ENCODE data around the gene STIP1. TPM values are rescaled to one million over a fixed set of nuclear protein-coding genes. Genes with fewer than 3 reads are reported as not detected.

The STIP1 gene
- total RNA-seq, 1 experiment from 2014 or later, result 338 TPM

- no peak overlapping the region for H4K91ac ChIP-seq (ENCODE audit: insufficient read length, low read depth, low read length)
- H3K79me2 ChIP-seq (ENCODE audit: insufficient read depth, low read length), result no peaks in the 10 kb centered on the region; the same call in 1 of the 2 replicates
- Mint-ChIP-seq H3K4me3 (peak overlapping the region; percentile 85 to 98), H3K4me1 (peaks cover 34 to 44% of the 10 kb centered on the region in 2 experiments), H3K27me3 (ENCODE audit: low read depth) (no peaks in the 10 kb centered on the region), H3K36me3 (ENCODE audit: insufficient read depth in 1 of 3, low read depth in 3 of 3) (peaks cover 13 to 31% (median 25%) of the 10 kb centered on the region in 3 experiments; a peak in 6 of 7 replicates), H3K9me3 (no peaks in the 10 kb centered on the region), H3K27ac (peak overlapping the region in 2 of 3 experiments; percentile 88 to 95; a peak in 3 of 7 replicates)
- no peak overlapping the region for H2AK5ac ChIP-seq (ENCODE audit: insufficient read length, low read length)
- H3K4me2 ChIP-seq (ENCODE audit: insufficient read depth, insufficient read length, low read length), result peak overlapping the region; percentile 76
- H3K9me3 ChIP-seq (ENCODE audit: control insufficient read depth, low read depth, low read length), result no peaks in the 10 kb centered on the region
- H3K9ac ChIP-seq (ENCODE audit: extremely low read depth, insufficient read length, low read length), result peak overlapping the region; percentile 33
- whole genome bisulfite sequencing (ENCODE audit: extremely low coverage, insufficient read length, low lambda C conversion rate), result no CpG with 5 or more reads among the region's 23 CpGs
- no peaks in the 10 kb centered on the region for H3K27me3 ChIP-seq (ENCODE audit: insufficient read depth, low read length)
- no peak overlapping the region for H2BK15ac ChIP-seq (ENCODE audit: low read depth, low read length)
- no peak overlapping the region for H3K56ac ChIP-seq (ENCODE audit: insufficient read length, low read depth, low read length)
- H3T11ph ChIP-seq (ENCODE audit: low read length), result no peak overlapping the region
- H3K27ac ChIP-seq (ENCODE audit: insufficient read length, low read depth, low read length), result no peak overlapping the region
- H2BK120ac ChIP-seq (ENCODE audit: low read depth, low read length, poor library complexity, severe bottlenecking), result no peak overlapping the region
- H3K79me1 ChIP-seq (ENCODE audit: insufficient read depth, low read depth, low read length, poor library complexity, severe bottlenecking), result peaks cover 3% of the 10 kb centered on the region
- H4K8ac ChIP-seq (replicated peaks; ENCODE audit: insufficient read length, low read depth, low read length), result no peak overlapping the region
- no peak overlapping the region for H2AFZ ChIP-seq (ENCODE audit: low read length)
- no peak for DNase-seq
- H3K14ac ChIP-seq (ENCODE audit: insufficient read depth, low read length), result peak overlapping the region; percentile 24; the same call in 1 of the 2 replicates
- no peak overlapping the region for H3K4ac ChIP-seq (ENCODE audit: low read depth, low read length)
- peaks cover 9% of the 10 kb centered on the region; the same call in 1 of the 2 replicates for H3K4me1 ChIP-seq (ENCODE audit: insufficient read depth, low read length)
- H4K20me1 ChIP-seq (ENCODE audit: control insufficient read depth, insufficient read depth, insufficient read length), result no peaks in the 10 kb centered on the region
- no peak overlapping the region for H4K5ac ChIP-seq (ENCODE audit: insufficient read length, low read depth, low read length)
- TF ChIP-seq CTCF (conservative IDR thresholded peaks at IDR 0.05), result peak; percentile 36; the same call in 2 of the 3 replicates
- no peak overlapping the region for H3K23ac ChIP-seq (ENCODE audit: insufficient read length, low read depth, low read length)
- H3K18ac ChIP-seq (ENCODE audit: insufficient read length, low read depth, low read length), result no peak overlapping the region
- no peak overlapping the region for H2BK5ac ChIP-seq (ENCODE audit: insufficient read length, low read length)
- no peak overlapping the region for H2BK20ac ChIP-seq (ENCODE audit: low read depth, low read length, poor library complexity, severe bottlenecking)
- peaks cover 16% of the 10 kb centered on the region for H3K23me2 ChIP-seq (ENCODE audit: insufficient read length, low read depth, low read length, poor library complexity, severe bottlenecking)
- no peak overlapping the region for H2BK12ac ChIP-seq (ENCODE audit: insufficient read length, low read depth, low read length)
Measured at GRCh38 chr11:64252003-64252872, 66.3 kb downstream of the STIP1 start.

Data from H9 (cell line).